ENCODE measurements around the gene ARHGEF10L.
"Not testable (repeated sequence)": the region's sequence is repeated elsewhere in the genome, so short reads cannot be mapped to it uniquely, and the experiment has no call there.

Gene ARHGEF10L

GRCh38 chr1:17728123-17728712 is 188.7 kb downstream of the ARHGEF10L start:
- DNase-seq (ENCODE audit: insufficient read length, low spot score) (no peak), FAIRE-seq (no peak)

- DNase-seq (ENCODE audit: insufficient read length, low spot score): no peak
- no peak for FAIRE-seq
Observed at GRCh38 chr1:17729248-17729647, 189.8 kb downstream of the ARHGEF10L start.

- FAIRE-seq (no peak), DNase-seq (ENCODE audit: insufficient read length, low spot score) (no peak)
Observed at GRCh38 chr1:17729909-17730308, 190.4 kb downstream of the ARHGEF10L start.

- DNase-seq (ENCODE audit: insufficient read length, low spot score): no peak
- no peak for FAIRE-seq
Observed at GRCh38 chr1:17731460-17731859, 192.0 kb downstream of the ARHGEF10L start.

GRCh38 chr1:17732475-17732874 is 193.0 kb downstream of the ARHGEF10L start:
- no peak for DNase-seq (ENCODE audit: insufficient read length, low spot score)
- FAIRE-seq: no peak

- FAIRE-seq (no peak), DNase-seq (ENCODE audit: insufficient read length, low spot score) (no peak)
Observed at GRCh38 chr1:17733661-17734060, 194.2 kb downstream of the ARHGEF10L start.

- DNase-seq (ENCODE audit: insufficient read length, low spot score): no peak
- no peak for FAIRE-seq
Observed at GRCh38 chr1:17734609-17735008, 195.1 kb downstream of the ARHGEF10L start.

GRCh38 chr1:17735348-17735747 is 195.8 kb downstream of the ARHGEF10L start:
- FAIRE-seq (no peak), DNase-seq (ENCODE audit: insufficient read length, low spot score) (no peak)

- no peak for FAIRE-seq
- no peak for DNase-seq (ENCODE audit: insufficient read length, low spot score)
Observed at GRCh38 chr1:17735793-17736192, 196.3 kb downstream of the ARHGEF10L start.

GRCh38 chr1:17736625-17737024 is 197.1 kb downstream of the ARHGEF10L start:
- FAIRE-seq (no peak), DNase-seq (ENCODE audit: insufficient read length, low spot score) (no peak)

GRCh38 chr1:17739050-17739449 is 199.6 kb downstream of the ARHGEF10L start:
- DNase-seq (ENCODE audit: insufficient read length, low spot score): no peak
- FAIRE-seq: no peak

GRCh38 chr1:17741052-17741451 is 201.6 kb downstream of the ARHGEF10L start:
- FAIRE-seq: no peak
- no peak for DNase-seq (ENCODE audit: insufficient read length, low spot score)

- no peak for DNase-seq (ENCODE audit: insufficient read length, low spot score)
- no peak for FAIRE-seq
Observed at GRCh38 chr1:17742583-17742982, 203.1 kb downstream of the ARHGEF10L start.

- FAIRE-seq (no peak), DNase-seq (ENCODE audit: insufficient read length, low spot score) (no peak)
Observed at GRCh38 chr1:17743008-17743647, 203.6 kb downstream of the ARHGEF10L start.

- no peak for FAIRE-seq
- no peak for DNase-seq (ENCODE audit: insufficient read length, low spot score)
Observed at GRCh38 chr1:17743925-17744324, 204.4 kb downstream of the ARHGEF10L start.

GRCh38 chr1:17744666-17745478 is 205.4 kb downstream of the ARHGEF10L start:
- no peak for FAIRE-seq
- no peak for DNase-seq (ENCODE audit: insufficient read length, low spot score)

- DNase-seq (ENCODE audit: insufficient read length, low spot score): no peak
- no peak for FAIRE-seq
Observed at GRCh38 chr1:17745479-17745955, 206.0 kb downstream of the ARHGEF10L start.

GRCh38 chr1:17746281-17746680 is 206.8 kb downstream of the ARHGEF10L start:
- not testable (repeated sequence) for FAIRE-seq

GRCh38 chr1:17746920-17747319 is 207.4 kb downstream of the ARHGEF10L start:
- DNase-seq (ENCODE audit: insufficient read length, low spot score): no peak
- FAIRE-seq: no peak

More at GRCh38 chr1:17746281-17746680, 206.8 kb downstream of the ARHGEF10L start:
- not testable (repeated sequence) for DNase-seq (ENCODE audit: insufficient read length, low spot score)

Data from GM19239 (cell line).